SU-DHL-6 (cell line): ENCODE results near the gene SBNO2.

Source experiments
- CTCF ChIP-seq: fragments of 200-600 bp; sonication (generic); IDR thresholded peaks from one replicate; pipeline ENCODE4 v1.5.1; 2017; ENCODE audit warnings: antibody characterized with exemption, mild to moderate bottlenecking, low read length, moderate library complexity; ENCODE audit not compliant: insufficient read depth, poor library complexity, severe bottlenecking
- EZH2phosphoT487 ChIP-seq: fragments of 200-600 bp; sonication (generic), shearing (Covaris generic); conservative IDR thresholded peaks from 2 replicates; pipeline ENCODE4 v1.6.1; 2018; ENCODE audit warnings: mild to moderate bottlenecking, antibody characterized with exemption, low read length, moderate library complexity, mixed read lengths

- no peak for TF ChIP-seq EZH2phosphoT487
- TF ChIP-seq CTCF = no peak
Observed at GRCh38 chr19:1121395-1121794, 52.7 kb downstream of the SBNO2 start.
